Measurements from ENCODE around the gene KDM4B. TPM values are rescaled to one million over a fixed set of nuclear protein-coding genes. Genes with fewer than 3 reads are reported as not detected.

KDM4B gene
- total RNA-seq, 1 donor from 2014 or later, result 34.1 TPM

- Histone ChIP-seq H3K36me3 (peaks cover 38% of the 10 kb centered on the region), H3K9me3 (replicated peaks) (peaks cover 26% of the 10 kb centered on the region), H3K4me1 (peaks cover 33% of the 10 kb centered on the region), H3K27me3 (ENCODE audit: low read depth) (no peaks in the 10 kb centered on the region), H3K4me3 (no peak overlapping the region), H3K27ac (replicated peaks) (no peak overlapping the region)
- no peak for TF ChIP-seq CTCF (IDR thresholded peaks at IDR 0.05; ENCODE audit: borderline replicate concordance)
- intact Hi-C loops (cut with micrococcal nuclease), result no loop called here
- DNase-seq, result no peak
Measured at GRCh38 chr19:5099701-5100221, 130.8 kb downstream of the KDM4B start.

- Histone ChIP-seq H3K9me3 (replicated peaks) (peaks cover 26% of the 10 kb centered on the region), H3K27me3 (ENCODE audit: low read depth) (no peaks in the 10 kb centered on the region), H3K4me1 (peaks cover 49% of the 10 kb centered on the region), H3K27ac (replicated peaks) (no peak overlapping the region), H3K4me3 (no peak overlapping the region), H3K36me3 (peaks cover 42% of the 10 kb centered on the region)
- intact Hi-C loops (cut with micrococcal nuclease), result no loop called here
- TF ChIP-seq CTCF (IDR thresholded peaks at IDR 0.05; ENCODE audit: borderline replicate concordance), result no peak
- no peak for DNase-seq
Measured at GRCh38 chr19:5101871-5102270, 133.0 kb downstream of the KDM4B start.

GRCh38 chr19:5102520-5102919, 133.6 kb downstream of the KDM4B start:
- no peak overlapping the region for H3K4me3 ChIP-seq
- H3K27me3 ChIP-seq (ENCODE audit: low read depth), result no peaks in the 10 kb centered on the region
- no peak for DNase-seq
- intact Hi-C loops (cut with micrococcal nuclease), result no loop called here
- H3K9me3 ChIP-seq (replicated peaks), result peaks cover 26% of the 10 kb centered on the region
- H3K27ac ChIP-seq (replicated peaks), result peak overlapping the region; percentile 77
- H3K4me1 ChIP-seq, result peaks cover 55% of the 10 kb centered on the region
- TF ChIP-seq CTCF (IDR thresholded peaks at IDR 0.05; ENCODE audit: borderline replicate concordance), result no peak
- H3K36me3 ChIP-seq, result peaks cover 40% of the 10 kb centered on the region

- no peak overlapping the region for H3K4me3 ChIP-seq
- peak overlapping the region; percentile 77 for H3K27ac ChIP-seq (replicated peaks)
- H3K27me3 ChIP-seq (ENCODE audit: low read depth), result no peaks in the 10 kb centered on the region
- no peak for TF ChIP-seq CTCF (IDR thresholded peaks at IDR 0.05; ENCODE audit: borderline replicate concordance)
- H3K4me1 ChIP-seq, result peaks cover 62% of the 10 kb centered on the region
- intact Hi-C loops (cut with micrococcal nuclease), result no loop called here
- H3K36me3 ChIP-seq, result peaks cover 39% of the 10 kb centered on the region
- peak; percentile 61 for DNase-seq
- peaks cover 23% of the 10 kb centered on the region for H3K9me3 ChIP-seq (replicated peaks)
Measured at GRCh38 chr19:5103061-5103701, 134.3 kb downstream of the KDM4B start.

GRCh38 chr19:5103812-5104410, 135.0 kb downstream of the KDM4B start:
- intact Hi-C loops (cut with micrococcal nuclease), result no loop called here
- peak overlapping the region; percentile 77 for H3K27ac ChIP-seq (replicated peaks)
- DNase-seq, result no peak
- H3K27me3 ChIP-seq (ENCODE audit: low read depth), result no peaks in the 10 kb centered on the region
- no peak overlapping the region for H3K4me3 ChIP-seq
- peaks cover 64% of the 10 kb centered on the region for H3K4me1 ChIP-seq
- peaks cover 16% of the 10 kb centered on the region for H3K9me3 ChIP-seq (replicated peaks)
- TF ChIP-seq CTCF (IDR thresholded peaks at IDR 0.05; ENCODE audit: borderline replicate concordance), result no peak
- peaks cover 32% of the 10 kb centered on the region for H3K36me3 ChIP-seq

Data from left ventricle myocardium inferior (tissue), 1 donor.